Measurements from ENCODE around the gene CRYGC.
"Not testable (repeated sequence)": the region's sequence is repeated elsewhere in the genome, so short reads cannot be mapped to it uniquely, and the experiment has no call there.

The CRYGC gene

DNA sequence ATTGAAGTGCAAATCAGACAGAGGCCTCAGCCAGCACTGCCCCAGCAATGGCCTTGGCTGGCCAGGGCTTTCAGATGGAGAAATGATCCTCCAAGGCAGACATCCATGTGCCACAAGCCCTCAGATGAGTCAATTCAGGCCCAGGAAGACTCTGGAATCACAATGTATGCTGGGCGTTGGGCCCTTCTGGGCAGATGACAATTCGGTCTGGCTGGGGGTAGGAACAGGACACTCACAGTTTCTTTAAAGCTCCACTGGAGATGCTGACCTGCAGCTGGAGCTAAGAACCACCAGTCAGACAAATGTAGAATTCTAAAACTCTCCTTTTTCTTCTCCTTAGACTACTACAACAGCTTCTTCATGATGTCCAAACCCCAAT is 7.1 kb upstream of the CRYGC start:
- no peak for DNase-seq (ENCODE audit: low read depth)

DNA sequence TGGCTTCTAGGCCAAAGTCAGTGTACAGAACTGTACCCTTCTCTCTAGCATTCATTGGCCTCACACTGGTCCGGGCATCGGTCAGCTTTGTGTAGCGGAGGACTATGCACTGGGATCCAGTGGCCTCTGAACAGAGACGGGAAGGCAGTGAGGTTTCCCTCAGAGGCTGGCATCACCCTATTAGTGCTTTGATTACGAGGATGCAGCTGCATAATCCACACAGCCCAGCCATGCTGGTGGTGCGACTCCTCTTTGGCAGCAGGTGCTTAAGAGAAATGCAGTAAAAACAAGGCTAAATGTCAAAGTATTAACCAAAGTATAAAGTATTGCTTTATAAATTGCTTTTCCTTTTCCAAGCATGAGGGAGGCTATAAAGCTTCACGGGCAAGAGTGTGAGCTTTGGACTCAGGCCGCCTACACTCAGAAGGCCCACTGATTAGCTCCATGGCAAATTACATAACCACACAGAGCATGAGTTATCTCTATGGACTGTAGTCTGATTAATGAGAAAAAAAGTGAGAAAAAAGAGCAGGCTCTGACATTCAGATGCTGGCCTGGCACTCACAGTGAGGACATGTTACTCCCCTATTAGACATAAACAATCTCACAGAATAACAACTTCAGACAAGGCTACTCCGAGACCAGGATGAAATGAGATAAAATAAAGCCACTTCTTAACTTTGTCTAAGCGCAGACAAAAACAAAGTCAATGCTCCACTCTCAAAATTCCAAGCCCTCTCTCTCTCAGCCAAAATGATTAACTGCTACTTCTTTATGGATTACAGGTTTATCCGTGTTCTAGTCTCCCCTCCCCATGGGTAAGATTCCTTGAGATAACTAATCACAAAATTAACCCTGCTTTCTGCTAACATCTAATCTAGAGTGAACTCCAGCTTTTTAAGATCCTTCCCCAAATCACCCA is 6.4 kb upstream of the CRYGC start:
- DNase-seq (ENCODE audit: low read depth) = no peak

DNA sequence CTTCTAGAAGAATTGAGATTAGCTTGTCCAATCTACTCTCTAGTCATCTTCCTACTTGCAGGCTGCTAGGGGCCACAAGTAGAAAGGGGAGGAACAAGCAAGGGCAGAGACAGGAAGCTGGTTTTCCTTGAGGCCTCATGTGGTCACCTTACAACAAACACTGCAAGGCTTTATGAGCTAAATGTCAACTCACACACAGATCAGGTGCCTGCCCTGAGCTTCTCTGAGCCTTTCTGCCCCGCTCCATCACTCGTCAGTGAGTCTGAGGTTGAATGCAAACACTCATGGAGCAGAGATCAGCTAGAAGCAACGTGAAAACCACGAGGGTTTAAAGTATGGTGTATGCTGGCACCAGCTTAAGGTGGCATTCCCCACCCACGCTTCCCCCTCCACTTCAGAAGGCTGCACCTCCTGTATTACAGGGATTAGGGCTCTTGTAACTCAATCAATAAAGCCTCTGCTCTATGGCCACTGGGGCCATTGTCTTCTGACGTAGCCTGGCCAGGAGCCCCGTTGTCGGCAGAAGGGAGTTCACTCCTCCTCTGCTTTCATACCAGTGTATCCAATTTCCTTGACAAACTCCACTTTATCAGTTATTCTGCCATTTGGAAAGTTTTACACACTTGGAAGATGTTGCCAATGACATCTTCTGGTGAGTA is 5.4 kb upstream of the CRYGC start:
- DNase-seq (ENCODE audit: low read depth) = no peak

DNA sequence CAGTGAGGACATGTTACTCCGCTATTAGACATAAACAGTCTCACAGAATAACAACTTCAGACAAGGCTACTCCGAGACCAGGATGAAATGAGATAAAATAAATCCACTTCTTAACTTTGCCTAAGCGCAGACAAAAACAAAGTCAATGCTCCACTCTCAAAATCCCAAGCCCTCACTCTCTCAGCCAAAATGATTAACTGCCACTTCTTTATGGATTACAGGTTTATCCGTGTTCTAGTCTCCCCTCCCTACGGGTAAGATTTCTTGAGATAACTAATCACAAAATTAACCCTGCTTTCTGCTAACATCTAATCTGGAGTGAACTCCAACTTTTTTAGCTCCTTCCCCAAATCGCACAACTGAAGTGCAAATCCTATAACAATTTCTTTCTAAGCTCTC is 1.1 kb upstream of the CRYGC start:
- no peak for DNase-seq (ENCODE audit: low read depth)

DNA sequence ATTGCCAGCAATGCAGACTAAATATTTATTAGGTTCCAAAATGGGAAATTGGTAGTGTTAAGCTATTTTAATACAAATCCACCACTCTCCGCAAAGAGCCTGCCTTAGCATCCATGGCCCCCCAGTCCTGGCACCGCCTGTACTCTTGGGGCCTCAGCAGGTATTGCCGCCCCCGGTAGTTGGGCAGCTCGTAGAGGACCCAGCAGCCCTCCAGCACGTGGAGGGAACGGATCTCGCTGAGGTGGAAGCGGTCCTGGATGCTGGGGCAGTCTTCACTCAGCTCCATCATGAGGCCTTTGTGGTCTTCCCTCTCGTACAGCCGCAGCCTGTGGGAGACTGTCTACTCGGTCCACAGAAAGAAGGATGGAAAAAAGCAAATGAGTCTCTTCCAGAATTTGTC is 1.5 kb downstream of the CRYGC start:
- DNase-seq (ENCODE audit: low read depth) = no peak

DNA sequence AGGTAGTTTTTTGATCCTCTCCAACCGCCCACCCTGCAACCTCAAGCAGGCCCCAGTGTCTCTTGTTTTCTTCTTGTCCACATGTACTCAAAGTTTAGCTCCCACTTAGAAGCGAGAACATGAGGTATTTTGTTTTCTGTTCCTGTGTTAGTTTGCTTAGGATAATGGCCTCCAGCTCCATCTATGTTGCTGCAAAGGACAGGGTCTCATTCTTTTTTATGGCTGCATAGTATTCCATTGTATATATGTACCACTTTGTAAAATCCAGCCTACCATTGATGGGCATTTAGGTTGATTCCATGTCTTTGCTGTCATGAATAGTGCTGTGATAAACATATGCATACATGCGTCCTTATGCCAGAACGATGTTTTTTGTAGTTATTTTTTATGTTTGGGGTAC is 2.5 kb downstream of the CRYGC start:
- no peak for DNase-seq (ENCODE audit: low read depth)

DNA sequence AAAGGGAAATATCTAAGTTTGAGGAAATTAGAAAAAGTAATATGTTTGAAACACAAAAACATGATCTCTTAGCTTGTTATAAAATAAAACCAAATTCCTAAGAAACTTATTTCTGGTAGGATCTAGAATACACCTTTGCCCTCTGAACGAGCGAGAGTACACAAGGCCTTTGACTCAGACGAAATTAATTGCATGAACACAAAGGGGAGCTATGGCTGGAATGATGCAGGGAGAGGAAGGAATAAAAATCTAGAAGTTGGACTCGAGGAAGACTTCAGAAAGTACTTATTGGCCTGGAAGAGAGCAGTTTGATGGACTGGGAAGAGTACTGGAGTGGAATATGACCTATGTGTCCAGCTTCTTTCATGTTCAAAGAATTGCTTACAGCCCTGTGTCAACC is 4.4 kb downstream of the CRYGC start:
- DNase-seq (ENCODE audit: low read depth) = no peak

DNA sequence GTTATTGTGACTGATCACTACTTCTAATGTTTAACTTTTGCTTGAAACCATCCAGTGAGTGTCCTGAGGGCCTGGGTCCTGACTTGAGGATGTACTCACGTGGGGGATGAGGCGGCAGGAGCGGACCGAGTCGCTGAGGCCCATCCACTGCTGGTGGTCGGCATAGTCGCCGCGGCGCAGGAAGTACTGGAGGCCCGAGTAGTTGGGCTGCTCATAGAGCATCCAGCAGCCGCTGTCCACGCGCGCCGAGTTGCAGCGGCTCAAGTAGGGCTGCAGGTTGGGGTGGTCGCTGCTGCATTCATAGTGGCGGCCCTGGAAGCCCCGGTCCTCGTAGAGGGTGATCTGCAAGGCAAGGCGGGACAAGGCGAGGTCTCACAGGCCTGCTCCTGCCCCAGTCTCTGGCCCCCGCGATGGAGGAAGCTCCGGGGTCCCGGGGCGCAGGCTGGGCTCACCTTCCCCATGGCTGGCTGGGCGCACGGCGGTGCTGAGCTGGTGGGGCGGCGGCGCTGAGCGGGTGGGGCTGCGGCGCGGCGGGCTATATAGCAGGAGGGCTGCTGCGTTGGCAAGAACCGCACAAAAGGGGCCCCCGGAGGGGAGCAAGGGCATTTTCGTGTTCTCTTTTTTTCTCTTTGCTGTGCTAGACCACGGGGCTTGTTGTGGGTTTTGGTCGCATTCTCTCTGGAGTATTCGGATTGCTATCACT is 5.5 kb downstream of the CRYGC start, which contains the start of gene CRYGD:
Gene CRYGD (minus strand): TSS at position 512 of the 703 bp plus-strand sequence. CDS start 51 bp downstream, at position 461.
- not testable (repeated sequence) for DNase-seq (ENCODE audit: low read depth)

DNA sequence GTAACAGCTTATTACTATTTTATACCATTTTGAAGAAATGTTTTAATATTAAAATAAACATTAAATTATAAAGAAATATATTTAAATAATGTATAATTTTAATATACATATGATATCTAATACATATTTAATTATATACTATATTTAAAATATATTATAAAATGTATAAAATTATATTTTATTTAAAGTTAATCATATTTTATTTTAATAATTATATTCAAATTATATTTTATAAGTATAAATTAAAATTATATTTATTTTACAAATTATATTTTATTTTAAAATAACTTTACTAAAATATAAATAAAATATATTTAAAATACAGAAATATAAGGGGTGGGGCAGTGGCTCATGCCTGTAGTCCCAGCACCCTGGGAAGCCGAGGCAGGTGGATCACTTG is 7.4 kb downstream of the CRYGC start:
- no peak for DNase-seq (ENCODE audit: low read depth)

DNA sequence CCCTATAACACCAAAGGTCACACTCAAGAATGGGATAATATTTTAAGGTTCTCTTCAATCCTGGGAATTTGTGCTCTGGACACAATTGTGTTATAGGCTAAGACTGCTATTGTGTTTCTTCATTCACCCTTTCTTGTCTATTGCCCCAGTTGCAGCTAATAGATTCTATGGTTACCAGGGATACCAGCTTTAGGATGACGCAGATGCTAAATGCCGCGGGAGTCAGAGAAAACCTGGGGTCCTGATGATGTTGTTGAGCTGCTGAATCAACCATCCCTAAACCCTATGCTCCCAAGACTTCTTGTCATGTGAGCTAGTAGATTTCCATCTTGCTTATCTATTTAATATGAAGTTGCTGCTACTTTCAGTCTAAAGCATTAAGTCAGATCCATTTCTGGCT is 10.7 kb downstream of the CRYGC start:
- no peak for DNase-seq (ENCODE audit: low read depth)

DNA sequence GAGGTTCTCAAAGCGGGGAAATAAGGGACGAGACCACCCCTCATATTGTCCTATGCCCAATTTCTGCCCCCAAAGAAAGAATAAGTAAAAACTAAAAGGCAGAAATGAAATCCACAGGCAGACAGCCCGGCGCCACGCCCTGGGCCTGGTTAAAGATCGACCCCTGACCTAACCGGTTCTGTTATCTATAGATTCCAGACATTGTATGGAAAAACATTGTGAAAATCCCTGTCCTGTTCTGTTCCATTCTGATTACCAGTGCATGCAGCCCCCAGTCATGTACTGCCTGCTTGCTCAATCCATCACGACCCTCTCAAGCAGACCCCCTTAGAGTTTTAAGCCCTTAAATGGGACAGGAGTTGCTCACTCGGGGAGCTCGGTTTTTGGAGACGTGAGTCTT is 12.2 kb downstream of the CRYGC start:
- not testable (repeated sequence) for DNase-seq (ENCODE audit: low read depth)

DNA sequence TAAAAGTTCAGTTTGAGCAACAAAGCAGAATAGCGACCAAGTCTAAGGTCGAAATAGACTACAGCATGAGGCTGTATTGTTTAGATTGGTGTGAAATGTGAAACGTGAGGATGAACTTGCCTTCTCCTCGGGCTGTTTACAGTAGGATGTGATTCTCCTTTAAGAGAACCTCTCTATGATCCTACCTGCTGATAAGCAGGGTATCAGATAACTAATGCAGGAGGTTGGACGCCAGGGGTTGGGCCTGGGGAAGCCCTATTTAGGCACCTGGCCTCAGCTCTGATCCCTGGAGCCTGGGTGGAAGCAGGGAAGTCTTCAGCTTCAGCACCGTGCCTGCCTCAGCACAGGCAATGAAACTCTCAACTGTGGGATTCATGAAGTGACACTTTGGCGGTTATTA is 16.7 kb downstream of the CRYGC start:
- no peak for DNase-seq (ENCODE audit: low read depth)

DNA sequence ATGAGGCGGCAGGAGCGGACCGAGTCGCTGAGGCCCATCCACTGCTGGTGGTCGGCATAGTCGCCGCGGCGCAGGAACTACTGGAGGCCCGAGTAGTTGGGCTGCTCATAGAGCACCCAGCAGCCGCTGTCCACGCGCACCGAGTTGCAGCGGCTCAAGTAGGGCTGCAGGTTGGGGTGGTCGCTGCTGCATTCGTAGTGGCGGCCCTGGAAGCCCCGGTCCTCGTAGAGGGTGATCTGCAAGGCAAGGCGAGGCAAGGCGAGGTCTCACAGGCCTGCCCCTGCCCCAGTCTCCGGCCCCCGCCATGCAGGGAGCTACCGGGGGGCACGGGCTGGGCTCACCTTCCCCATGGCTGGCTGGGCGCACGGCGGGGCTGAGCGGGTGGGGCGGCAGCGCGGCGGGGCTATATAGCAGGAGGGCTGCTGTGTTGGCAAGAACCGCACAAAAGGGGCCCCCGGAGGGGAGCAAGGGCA is 17.3 kb downstream of the CRYGC start:
- not testable (repeated sequence) for DNase-seq (ENCODE audit: low read depth)

DNA sequence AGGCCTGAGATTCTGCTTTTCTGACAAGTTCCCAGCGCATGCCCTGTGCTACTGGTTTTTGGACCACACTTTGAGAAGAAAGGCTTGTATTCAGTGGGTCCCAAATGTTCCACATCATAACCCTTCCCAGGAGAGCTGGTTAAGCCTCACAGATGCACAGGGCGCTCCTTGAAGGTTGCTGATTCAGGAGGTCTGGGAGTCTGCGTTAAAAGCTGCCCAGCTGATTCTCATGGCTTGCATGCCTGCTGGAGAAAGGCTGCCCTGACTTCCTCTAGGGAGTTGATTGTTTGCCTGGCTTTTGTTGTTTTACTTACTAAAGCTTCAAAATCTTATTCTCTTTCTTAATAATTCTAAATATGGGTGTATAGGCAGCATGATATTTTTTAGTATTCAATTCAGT is 26.0 kb downstream of the CRYGC start:
- no peak for DNase-seq (ENCODE audit: low read depth)

DNA sequence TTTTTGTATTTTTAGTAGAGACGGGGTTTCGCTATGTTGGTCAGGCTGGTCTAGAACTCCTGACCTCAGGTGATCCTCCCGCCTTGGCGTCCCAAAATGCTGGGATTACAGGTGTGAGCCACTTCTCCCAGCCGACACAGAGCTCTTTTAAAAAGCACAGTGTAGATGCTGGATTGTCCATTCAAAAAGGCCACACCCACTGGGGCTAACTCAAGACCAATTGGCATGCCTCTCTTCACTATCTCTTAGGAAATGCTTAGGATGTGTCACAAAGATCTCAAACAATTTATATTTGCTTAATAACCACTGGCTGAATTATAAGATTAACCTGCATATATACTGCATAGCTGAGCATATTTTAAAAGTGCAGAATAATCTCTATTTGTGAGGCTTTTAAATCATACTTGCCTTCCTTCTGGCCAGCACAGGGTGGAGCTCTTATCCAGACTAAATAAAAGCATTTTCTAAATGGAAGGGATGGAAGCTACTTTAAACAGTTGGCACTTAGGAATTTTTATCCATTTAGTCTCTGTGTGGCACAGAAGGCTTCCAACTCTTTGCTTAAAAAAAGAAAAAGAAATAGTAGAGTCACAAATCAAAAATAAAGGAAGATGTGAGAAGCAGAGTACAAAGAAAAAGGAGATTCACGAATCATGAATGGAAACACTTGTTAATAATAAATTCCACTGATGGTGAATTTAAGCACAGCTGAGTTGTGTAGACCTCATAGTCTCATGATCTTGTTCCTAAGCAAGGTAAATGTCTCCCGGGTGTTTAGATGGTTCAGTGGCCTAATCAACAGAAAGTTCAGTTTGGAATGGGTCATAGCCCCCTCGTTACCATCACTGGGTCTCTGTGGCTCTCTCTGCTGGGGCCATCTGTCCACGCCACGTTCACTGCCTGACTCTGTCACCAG is 27.7 kb downstream of the CRYGC start:
- no peak for DNase-seq (ENCODE audit: low read depth)

DNA sequence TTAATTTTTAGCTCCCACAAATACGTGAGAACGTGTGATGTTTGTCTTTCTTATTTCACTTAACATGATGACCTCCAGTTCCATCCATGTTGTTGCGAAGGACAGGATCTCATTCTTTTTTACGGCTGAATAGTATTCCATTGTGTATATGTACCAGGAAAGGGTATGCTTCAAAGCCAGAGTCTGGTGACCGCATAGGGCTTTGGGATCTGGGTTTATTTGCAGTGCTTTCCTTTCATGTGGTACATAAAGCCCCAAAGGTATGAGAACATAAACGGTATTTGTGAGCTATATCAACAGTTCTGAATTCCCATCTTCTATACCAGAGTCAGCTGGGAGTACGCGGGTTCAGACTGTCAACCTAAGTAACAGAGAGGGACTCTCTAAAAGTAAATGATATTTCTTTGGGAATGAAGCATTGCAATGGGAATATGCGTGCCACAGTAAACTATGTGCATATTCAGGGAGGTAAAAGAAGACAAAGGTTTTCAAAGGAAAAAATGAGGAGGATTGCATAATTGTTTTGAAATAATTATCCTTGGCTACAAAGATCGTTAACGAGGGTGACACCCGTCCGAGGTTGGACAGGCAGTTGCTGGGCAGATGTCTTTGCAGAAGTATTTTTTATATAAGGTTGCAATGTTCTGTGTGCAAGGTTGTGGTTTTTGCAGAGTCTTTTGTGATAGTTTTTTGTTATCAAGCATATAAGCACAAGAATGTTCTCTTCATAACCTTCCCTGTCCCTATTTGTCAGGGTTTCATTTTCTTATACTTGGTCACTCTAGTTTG is 29.8 kb downstream of the CRYGC start:
- DNase-seq (ENCODE audit: low read depth) = no peak

DNA sequence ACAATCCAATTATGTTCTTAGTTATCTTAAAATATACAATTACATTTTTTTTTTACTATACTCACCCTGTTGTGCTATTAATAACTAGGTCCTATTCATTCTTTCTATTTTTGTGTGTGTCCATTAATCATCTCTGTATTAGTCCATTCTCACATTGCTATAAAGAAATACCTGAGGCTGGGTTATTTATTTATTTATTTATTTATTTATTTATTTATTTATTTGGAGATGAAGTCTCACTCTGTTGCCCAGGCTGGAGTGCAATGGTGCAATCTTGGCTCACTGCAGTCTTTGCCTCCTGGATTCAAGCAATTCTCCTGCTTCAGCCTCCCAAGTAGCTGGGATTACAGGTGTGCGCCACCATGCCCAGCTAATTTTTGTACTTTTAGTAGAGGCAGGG is 30.9 kb downstream of the CRYGC start:
- DNase-seq (ENCODE audit: low read depth) = not testable (repeated sequence)

DNA sequence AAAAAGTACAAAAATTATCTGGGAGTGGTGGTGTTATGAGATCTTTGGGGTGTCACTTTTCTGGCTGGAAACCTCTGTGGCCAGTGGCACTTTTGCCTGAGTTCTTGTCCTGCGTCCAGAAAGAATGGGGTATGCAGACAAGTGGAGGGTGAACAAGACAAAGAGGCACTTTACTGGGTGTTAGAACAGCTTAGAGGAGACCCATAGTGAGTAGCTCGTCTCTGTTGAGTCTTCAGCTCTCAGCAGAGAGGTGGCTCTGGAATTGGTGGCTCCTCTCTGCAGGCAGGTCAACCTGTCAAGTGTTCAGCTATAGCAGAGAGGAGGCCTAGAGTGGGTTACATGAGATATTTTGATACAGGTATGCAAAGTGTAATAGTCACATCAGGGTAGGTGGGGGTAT is 31.4 kb downstream of the CRYGC start:
- DNase-seq (ENCODE audit: low read depth) = no peak

DNA sequence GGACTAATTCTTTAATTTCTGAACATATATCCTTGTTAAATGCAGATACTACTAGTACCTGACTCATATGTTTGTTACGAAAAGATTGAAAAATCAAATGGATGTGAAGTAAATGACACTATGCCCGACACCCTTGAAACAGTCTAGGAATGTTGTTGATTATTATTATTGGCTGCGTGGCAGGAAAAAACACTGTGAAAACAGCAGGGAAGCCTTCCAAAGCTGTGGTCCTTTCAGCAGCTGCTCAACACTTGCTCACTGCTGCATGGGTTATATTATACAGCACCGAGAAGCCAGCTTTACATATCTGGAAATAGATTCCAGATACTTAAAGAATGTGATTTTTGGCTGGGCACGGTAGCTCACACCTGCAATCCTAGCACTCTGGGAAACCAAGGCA is 31.8 kb downstream of the CRYGC start:
- DNase-seq (ENCODE audit: low read depth) = no peak

DNA sequence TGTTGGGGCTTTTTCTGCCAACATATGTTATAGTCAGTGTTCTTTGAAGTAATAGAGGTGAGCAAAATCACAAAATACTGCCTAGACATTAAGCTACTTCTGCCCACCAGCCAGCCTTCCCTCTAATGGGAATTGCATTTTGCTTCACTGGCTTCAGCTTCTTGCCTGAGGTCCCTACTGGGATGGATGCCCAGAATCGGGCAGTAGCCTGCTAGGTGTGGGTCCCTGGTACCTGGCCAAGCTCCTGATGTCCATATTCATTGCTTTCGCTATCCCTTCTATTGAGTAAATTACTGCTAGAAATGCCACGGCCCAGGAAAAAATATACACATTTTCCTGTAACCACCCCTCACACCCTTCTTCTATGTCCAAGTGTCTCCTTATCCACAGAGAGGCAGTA is 32.3 kb downstream of the CRYGC start:
- no peak for DNase-seq (ENCODE audit: low read depth)

DNA sequence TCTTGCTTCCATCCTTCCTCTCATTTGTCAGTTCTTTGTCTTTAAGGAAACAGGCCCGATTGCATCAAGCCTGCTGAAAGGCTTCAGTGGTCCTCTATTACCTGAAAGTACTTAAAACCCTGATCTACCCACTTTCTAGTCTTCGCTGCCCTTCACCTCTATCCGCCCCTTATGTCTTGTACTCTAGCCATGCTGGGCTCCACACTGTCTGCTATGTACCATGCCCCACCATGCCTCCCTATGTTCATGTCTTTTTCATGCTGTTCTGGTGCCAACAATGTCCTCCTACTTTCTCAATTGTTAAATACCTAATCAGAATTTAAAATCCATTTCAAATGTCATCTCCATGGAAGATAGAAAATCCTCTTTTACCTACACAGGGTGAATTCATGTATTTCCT is 33.5 kb downstream of the CRYGC start:
- no peak for DNase-seq (ENCODE audit: low read depth)
